ENCODE results near the gene S1PR3.
A peak's percentile ranks its signal among the peaks of the same experiment; 100 is the strongest.

Gene S1PR3

GRCh38 chr9:88969646-88970373 lies 21.5 kb upstream of the S1PR3 start:
- DNase-seq (ENCODE audit: low spot score): no peak

GRCh38 chr9:88971131-88971960 lies 19.9 kb upstream of the S1PR3 start:
- DNase-seq (ENCODE audit: low spot score): no peak

GRCh38 chr9:88972401-88972800 lies 18.9 kb upstream of the S1PR3 start:
- no peak for DNase-seq (ENCODE audit: low spot score)

- no peak for DNase-seq (ENCODE audit: low spot score)
Observed at GRCh38 chr9:88973281-88974045, 17.8 kb upstream of the S1PR3 start.

GRCh38 chr9:88974641-88975040 lies 16.6 kb upstream of the S1PR3 start:
- DNase-seq (ENCODE audit: low spot score): no peak

GRCh38 chr9:88975966-88976889 lies 15.0 kb upstream of the S1PR3 start:
- DNase-seq (ENCODE audit: low spot score): no peak

- no peak for DNase-seq (ENCODE audit: low spot score)
Observed at GRCh38 chr9:88976890-88977257, 14.4 kb upstream of the S1PR3 start.

GRCh38 chr9:88978034-88978433 lies 13.2 kb upstream of the S1PR3 start:
- DNase-seq (ENCODE audit: low spot score): no peak

GRCh38 chr9:88979021-88979420 lies 12.2 kb upstream of the S1PR3 start:
- no peak for DNase-seq (ENCODE audit: low spot score)

- DNase-seq (ENCODE audit: low spot score): no peak
Observed at GRCh38 chr9:88979791-88980190, 11.5 kb upstream of the S1PR3 start.

- DNase-seq (ENCODE audit: low spot score): no peak
Observed at GRCh38 chr9:88980740-88981203, 10.5 kb upstream of the S1PR3 start.

- DNase-seq (ENCODE audit: low spot score): no peak
Observed at GRCh38 chr9:88983865-88984542, 7.3 kb upstream of the S1PR3 start.

GRCh38 chr9:88984543-88984883 lies 6.8 kb upstream of the S1PR3 start:
- no peak for DNase-seq (ENCODE audit: low spot score)

GRCh38 chr9:88985616-88986015 lies 5.7 kb upstream of the S1PR3 start:
- DNase-seq (ENCODE audit: low spot score): no peak

- no peak for DNase-seq (ENCODE audit: low spot score)
Observed at GRCh38 chr9:88986776-88987175, 4.5 kb upstream of the S1PR3 start.

- DNase-seq (ENCODE audit: low spot score): no peak
Observed at GRCh38 chr9:88987661-88988060, 3.6 kb upstream of the S1PR3 start.

GRCh38 chr9:88988796-88989641 lies 2.2 kb upstream of the S1PR3 start:
- DNase-seq (ENCODE audit: low spot score): no peak

- peak; percentile 55 for DNase-seq (ENCODE audit: low spot score)
Observed at GRCh38 chr9:88990041-88990728, 1.1 kb upstream of the S1PR3 start.

- DNase-seq (ENCODE audit: low spot score): peak; percentile 82
Observed at GRCh38 chr9:88990729-88991065, 571 bp upstream of the S1PR3 start.

GRCh38 chr9:88992556-88992955 lies 1.3 kb downstream of the S1PR3 start:
- DNase-seq (ENCODE audit: low spot score): no peak

Data from iPS-NIHi11 (cell line).